C4-2B (cell line): ENCODE data around the gene LDB2.

Experiments used
- ZFX ChIP-seq: fragments of 450-650 bp; IDR thresholded peaks from 2 replicates; pipeline ENCODE4 v1.6.1; 2017
- TF ChIP-seq, protein P1 (sequence below): fragments of 450-650 bp; conservative IDR thresholded peaks from 2 replicates; pipeline ENCODE4 v1.5.1; 2017; ENCODE audit warnings: mild to moderate bottlenecking

DNA sequence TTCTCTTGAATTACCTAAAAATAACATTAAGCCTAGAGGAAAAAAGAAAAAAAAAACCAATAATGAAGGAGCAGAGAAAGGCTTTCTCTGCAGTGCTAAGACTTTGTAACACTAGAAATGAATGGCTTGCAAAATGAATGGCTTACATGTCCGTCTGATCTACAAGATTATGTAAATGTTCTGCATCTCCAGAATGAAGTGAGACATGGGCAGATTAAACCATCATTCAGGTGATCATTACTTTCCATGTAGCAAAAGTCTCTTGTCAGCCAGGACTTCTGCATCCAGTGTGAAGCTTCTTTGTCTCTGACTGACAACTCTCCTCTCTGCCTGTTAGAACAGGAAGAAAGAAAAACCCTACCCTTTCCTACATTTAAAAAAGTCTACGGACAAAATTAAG is 304.3 kb downstream of the LDB2 start:
- TF ChIP-seq, protein P1, sequence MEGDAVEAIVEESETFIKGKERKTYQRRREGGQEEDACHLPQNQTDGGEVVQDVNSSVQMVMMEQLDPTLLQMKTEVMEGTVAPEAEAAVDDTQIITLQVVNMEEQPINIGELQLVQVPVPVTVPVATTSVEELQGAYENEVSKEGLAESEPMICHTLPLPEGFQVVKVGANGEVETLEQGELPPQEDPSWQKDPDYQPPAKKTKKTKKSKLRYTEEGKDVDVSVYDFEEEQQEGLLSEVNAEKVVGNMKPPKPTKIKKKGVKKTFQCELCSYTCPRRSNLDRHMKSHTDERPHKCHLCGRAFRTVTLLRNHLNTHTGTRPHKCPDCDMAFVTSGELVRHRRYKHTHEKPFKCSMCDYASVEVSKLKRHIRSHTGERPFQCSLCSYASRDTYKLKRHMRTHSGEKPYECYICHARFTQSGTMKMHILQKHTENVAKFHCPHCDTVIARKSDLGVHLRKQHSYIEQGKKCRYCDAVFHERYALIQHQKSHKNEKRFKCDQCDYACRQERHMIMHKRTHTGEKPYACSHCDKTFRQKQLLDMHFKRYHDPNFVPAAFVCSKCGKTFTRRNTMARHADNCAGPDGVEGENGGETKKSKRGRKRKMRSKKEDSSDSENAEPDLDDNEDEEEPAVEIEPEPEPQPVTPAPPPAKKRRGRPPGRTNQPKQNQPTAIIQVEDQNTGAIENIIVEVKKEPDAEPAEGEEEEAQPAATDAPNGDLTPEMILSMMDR, result no peak
- TF ChIP-seq ZFX, result no peak
